Mucosa of rectum (tissue), 2 donors: Measurements from ENCODE around the gene SIK1.
"Not testable (repeated sequence)": the region's sequence is repeated elsewhere in the genome, so short reads cannot be mapped to it uniquely, and the experiment has no call there.

Experiments
- H3K27ac ChIP-seq, 2 donors: one replicate each; pipeline ENCODE4 v1.7.0; 2013; ENCODE audit warnings: inconsistent platforms in 2 of 2, low read depth in 2 of 2, low read length in 2 of 2
- H3K27me3 ChIP-seq, 2 donors: one replicate each; pipeline ENCODE4 v1.7.0; 2013; ENCODE audit warnings: low read length in 2 of 2; ENCODE audit not compliant: control insufficient read depth in 2 of 2, insufficient read depth in 2 of 2
- H3K36me3 ChIP-seq, 2 donors: one replicate each; pipeline ENCODE4 v1.7.0; 2013; ENCODE audit warnings: low read length in 2 of 2; ENCODE audit not compliant: control insufficient read depth in 2 of 2, insufficient read depth in 2 of 2
- H3K4me1 ChIP-seq, 2 donors: one replicate each; pipeline ENCODE4 v1.7.0; 2013; ENCODE audit warnings: low read length in 2 of 2, mild to moderate bottlenecking in 1 of 2; ENCODE audit not compliant: control insufficient read depth in 2 of 2, insufficient read depth in 2 of 2
- H3K4me3 ChIP-seq, 2 donors: one replicate each; pipeline ENCODE4 v1.7.0; 2013; ENCODE audit warnings: low read length in 2 of 2
- H3K9ac ChIP-seq, 2 donors: one replicate each; pipeline ENCODE4 v1.7.0; 2013; ENCODE audit warnings: low read length in 2 of 2, low read depth in 1 of 2, mild to moderate bottlenecking in 1 of 2
- H3K9me3 ChIP-seq, 2 donors: one replicate each; pipeline ENCODE4 v1.7.0; 2013; ENCODE audit warnings: low read length in 2 of 2; ENCODE audit not compliant: control insufficient read depth in 2 of 2
- donor health status: healthy.
- donor health status: Normal muscosa, but diverticular disease.

Gene SIK1

GRCh38 chr21:43439316-43440075 is 12.6 kb upstream of the SIK1 start:
- H3K4me1 ChIP-seq, H3K4me3 ChIP-seq, H3K9ac ChIP-seq, H3K27me3 ChIP-seq, H3K9me3 ChIP-seq, H3K27ac ChIP-seq, H3K36me3 ChIP-seq: not testable (repeated sequence)

GRCh38 chr21:43436272-43436671 is 9.3 kb upstream of the SIK1 start:
- not testable (repeated sequence) for H3K36me3 ChIP-seq, H3K9me3 ChIP-seq, H3K27ac ChIP-seq, H3K4me3 ChIP-seq, H3K9ac ChIP-seq, H3K4me1 ChIP-seq, H3K27me3 ChIP-seq

GRCh38 chr21:43433340-43434136 is 6.6 kb upstream of the SIK1 start:
- not testable (repeated sequence) for H3K36me3 ChIP-seq, H3K4me1 ChIP-seq, H3K4me3 ChIP-seq, H3K9me3 ChIP-seq, H3K9ac ChIP-seq, H3K27me3 ChIP-seq, H3K27ac ChIP-seq

- not testable (repeated sequence) for H3K9ac ChIP-seq, H3K27ac ChIP-seq, H3K36me3 ChIP-seq, H3K9me3 ChIP-seq, H3K27me3 ChIP-seq, H3K4me1 ChIP-seq, H3K4me3 ChIP-seq
Measured at GRCh38 chr21:43430830-43431416, 4.0 kb upstream of the SIK1 start.

GRCh38 chr21:43428964-43429363 is 2.0 kb upstream of the SIK1 start:
- not testable (repeated sequence) for H3K36me3 ChIP-seq, H3K9ac ChIP-seq, H3K9me3 ChIP-seq, H3K4me3 ChIP-seq, H3K27ac ChIP-seq, H3K4me1 ChIP-seq, H3K27me3 ChIP-seq

- not testable (repeated sequence) for H3K4me3 ChIP-seq, H3K9me3 ChIP-seq, H3K4me1 ChIP-seq, H3K36me3 ChIP-seq, H3K27ac ChIP-seq, H3K9ac ChIP-seq, H3K27me3 ChIP-seq
Measured at GRCh38 chr21:43427242-43427559, 270 bp upstream of the SIK1 start.

- H3K9ac ChIP-seq, H3K9me3 ChIP-seq, H3K4me3 ChIP-seq, H3K4me1 ChIP-seq, H3K36me3 ChIP-seq, H3K27ac ChIP-seq, H3K27me3 ChIP-seq: not testable (repeated sequence)
Measured at GRCh38 chr21:43426004-43426403, 927 bp downstream of the SIK1 start.

- not testable (repeated sequence) for H3K9me3 ChIP-seq, H3K27me3 ChIP-seq, H3K9ac ChIP-seq, H3K36me3 ChIP-seq, H3K4me1 ChIP-seq, H3K4me3 ChIP-seq, H3K27ac ChIP-seq
Measured at GRCh38 chr21:43419475-43419874, 7.5 kb downstream of the SIK1 start.

GRCh38 chr21:43414576-43414975 is 12.4 kb downstream of the SIK1 start:
- H3K9ac ChIP-seq, H3K27ac ChIP-seq, H3K4me1 ChIP-seq, H3K27me3 ChIP-seq, H3K4me3 ChIP-seq, H3K36me3 ChIP-seq, H3K9me3 ChIP-seq: not testable (repeated sequence)

- H3K27me3 ChIP-seq, H3K36me3 ChIP-seq, H3K27ac ChIP-seq: not testable (repeated sequence)
Measured at GRCh38 chr21:43412020-43412788, 14.7 kb downstream of the SIK1 start.

More at GRCh38 chr21:43412020-43412788, 14.7 kb downstream of the SIK1 start:
- not testable (repeated sequence) for H3K9me3 ChIP-seq, H3K4me3 ChIP-seq, H3K4me1 ChIP-seq, H3K9ac ChIP-seq
